NT2/D1 (cell line): ENCODE measurements around the gene CASP7.

ENCODE experiments used
- SUZ12 ChIP-seq: IDR thresholded peaks from 2 replicates; pipeline ENCODE4 v1.6.1; 2011; ENCODE audit not compliant: insufficient read length, insufficient read depth; ENCODE audit errors: extremely low read depth
- YY1 ChIP-seq: IDR thresholded peaks from 2 replicates; pipeline ENCODE4 v1.6.1; 2011; ENCODE audit not compliant: insufficient read length, insufficient read depth
- ZNF274 ChIP-seq: IDR thresholded peaks from 2 replicates; pipeline ENCODE4 v1.6.1; 2011; ENCODE audit warnings: mild to moderate bottlenecking, low read depth, low read length

DNA sequence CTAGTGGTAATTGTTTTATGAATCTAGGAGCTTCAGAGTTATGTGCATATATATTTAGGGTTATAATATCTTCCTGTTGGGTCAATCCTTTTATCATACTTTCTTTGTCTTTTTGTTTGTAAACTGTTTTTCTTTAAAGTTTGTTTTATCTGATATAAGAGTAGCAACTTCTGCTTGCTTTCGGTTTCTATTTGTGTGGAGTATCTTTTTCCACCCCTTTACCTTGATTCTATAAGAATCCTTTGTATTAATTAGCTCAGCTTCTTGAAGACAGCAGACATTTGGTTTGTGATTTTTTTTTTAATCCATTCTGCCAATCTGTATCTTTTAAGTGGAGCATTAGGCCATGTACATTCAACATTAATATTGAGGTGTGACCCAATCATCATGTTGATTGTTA is 9.3 kb downstream of the CASP7 start:
- no peak for TF ChIP-seq SUZ12
- TF ChIP-seq ZNF274 = no peak
- no peak for TF ChIP-seq YY1
